Fibroblast of the aortic adventitia (primary cell): ENCODE data around the gene CD7. TPM values are rescaled to one million over a fixed set of nuclear protein-coding genes. Genes with fewer than 3 reads are reported as not detected.
A peak's percentile ranks its signal among the peaks of the same experiment; 100 is the strongest.

Experiments used
- DNase-seq: peaks from one replicate; pipeline ENCODE4 v3.0.0-alpha.2; 2010; ENCODE audit warnings: low read depth
- H3K4me3 ChIP-seq: 2 replicates; pipeline ENCODE4 v1.5.1; 2011; ENCODE audit warnings: low read depth, mild to moderate bottlenecking, control low read depth, low read length, moderate library complexity
- CTCF ChIP-seq: IDR thresholded peaks from 2 replicates; pipeline ENCODE4 v1.5.1; 2011; ENCODE audit warnings: mild to moderate bottlenecking, low read length, control low read depth, inconsistent platforms; ENCODE audit not compliant: insufficient read depth
- total RNA-seq: library from RNA; depleted of rRNA; stranded (reverse); fragments of >200 nt; gene quantifications from 2 replicates; pipeline ENCODE4 v1.2.3, GENCODE V29; 2012; ENCODE audit warnings: low replicate concordance

Gene CD7
- total RNA-seq, 1 donor, result not detected

GRCh38 chr17:82320956-82321927, 3.8 kb upstream of the CD7 start:
- TF ChIP-seq CTCF, result peak; percentile 62
- H3K4me3 ChIP-seq, result no peak overlapping the region
- DNase-seq, result no peak

GRCh38 chr17:82320140-82320840, 2.9 kb upstream of the CD7 start:
- no peak overlapping the region for H3K4me3 ChIP-seq
- no peak for TF ChIP-seq CTCF
- DNase-seq, result no peak

GRCh38 chr17:82319619-82320062, 2.2 kb upstream of the CD7 start:
- no peak overlapping the region for H3K4me3 ChIP-seq
- no peak for TF ChIP-seq CTCF
- DNase-seq, result no peak

- TF ChIP-seq CTCF, result no peak
- DNase-seq, result no peak
- H3K4me3 ChIP-seq, result no peak overlapping the region
These were observed 1.6 kb upstream of the CD7 start for GRCh38 chr17:82318772-82319606.

- H3K4me3 ChIP-seq, result no peak overlapping the region
- no peak for TF ChIP-seq CTCF
- no peak for DNase-seq
These were observed 726 bp upstream of the CD7 start for GRCh38 chr17:82318169-82318498.

- no peak overlapping the region for H3K4me3 ChIP-seq
- no peak for TF ChIP-seq CTCF
- DNase-seq, result no peak
These were observed 586 bp downstream of the CD7 start for GRCh38 chr17:82316651-82317393.
